HL-60 (cell line): ENCODE measurements around the gene MTHFSD.

ENCODE experiments used
- DNase-seq, 2 experiments: peaks; one replicate each; pipeline ENCODE4 v3.0.0-alpha.2; 2010 to 2020; ENCODE audit warnings: low read depth in 1 of 2, low spot score in 1 of 2
- H3K27ac ChIP-seq: fragments of 250-450 bp; sonication (Bioruptor Pico); replicated peaks from 2 replicates; pipeline ENCODE4 v1.5.1; 2020; ENCODE audit warnings: mild to moderate bottlenecking, moderate library complexity
- H3K27me3 ChIP-seq: fragments of 250-450 bp; sonication (Bioruptor Pico); 2 replicates; pipeline ENCODE4 v1.5.1; 2021; ENCODE audit warnings: mild to moderate bottlenecking, moderate library complexity; ENCODE audit not compliant: insufficient read depth, poor library complexity, severe bottlenecking
- H3K4me3 ChIP-seq: replicated peaks from 2 replicates; pipeline ENCODE4 v1.5.1; 2011; ENCODE audit warnings: mild to moderate bottlenecking, control low read depth, low read length; ENCODE audit not compliant: insufficient read depth
- GABPA ChIP-seq: IDR thresholded peaks from 2 replicates; pipeline ENCODE4 v1.6.1; 2012; ENCODE audit warnings: low read depth
- POLR2AphosphoS5 ChIP-seq: IDR thresholded peaks from 2 replicates; pipeline ENCODE4 v1.6.1; 2012; ENCODE audit warnings: low read depth
- SPI1 ChIP-seq: IDR thresholded peaks from 2 replicates; pipeline ENCODE4 v1.6.1; 2012; ENCODE audit warnings: low read depth, mild to moderate bottlenecking, borderline replicate concordance
- TF ChIP-seq, protein P1 (sequence below): IDR thresholded peaks from one replicate; pipeline ENCODE4 v1.5.1; 2011; ENCODE audit warnings: low read length, control low read depth, inconsistent platforms; ENCODE audit not compliant: insufficient read depth
- TF ChIP-seq, protein P2 (sequence below): IDR thresholded peaks from 2 replicates; pipeline ENCODE4 v1.6.1; 2012; ENCODE audit warnings: low read depth; ENCODE audit not compliant: insufficient replicate concordance

MTHFSD gene

DNA sequence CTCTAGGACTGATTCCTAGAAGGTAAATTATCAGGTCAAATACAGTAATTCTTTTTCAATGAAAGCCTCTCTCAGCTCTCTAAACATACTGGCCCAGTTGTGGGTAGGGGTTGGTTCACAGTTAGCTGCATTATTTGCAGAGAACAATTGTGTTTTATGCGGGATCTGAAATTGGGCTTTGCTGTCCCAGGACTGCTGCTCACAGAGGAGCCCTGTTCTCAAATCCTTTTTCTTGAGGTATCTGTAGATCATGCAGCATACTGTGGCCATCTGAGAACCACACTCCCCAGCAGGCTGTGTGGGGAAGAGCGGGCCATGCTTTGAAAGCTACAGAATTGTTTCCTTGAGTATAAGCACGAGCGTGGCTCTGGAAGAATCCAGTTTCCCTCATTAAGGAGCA, 17.5 kb downstream of the MTHFSD start:
- TF ChIP-seq POLR2AphosphoS5 (no peak), SPI1 (no peak), GABPA (no peak)
- TF ChIP-seq, protein P1, sequence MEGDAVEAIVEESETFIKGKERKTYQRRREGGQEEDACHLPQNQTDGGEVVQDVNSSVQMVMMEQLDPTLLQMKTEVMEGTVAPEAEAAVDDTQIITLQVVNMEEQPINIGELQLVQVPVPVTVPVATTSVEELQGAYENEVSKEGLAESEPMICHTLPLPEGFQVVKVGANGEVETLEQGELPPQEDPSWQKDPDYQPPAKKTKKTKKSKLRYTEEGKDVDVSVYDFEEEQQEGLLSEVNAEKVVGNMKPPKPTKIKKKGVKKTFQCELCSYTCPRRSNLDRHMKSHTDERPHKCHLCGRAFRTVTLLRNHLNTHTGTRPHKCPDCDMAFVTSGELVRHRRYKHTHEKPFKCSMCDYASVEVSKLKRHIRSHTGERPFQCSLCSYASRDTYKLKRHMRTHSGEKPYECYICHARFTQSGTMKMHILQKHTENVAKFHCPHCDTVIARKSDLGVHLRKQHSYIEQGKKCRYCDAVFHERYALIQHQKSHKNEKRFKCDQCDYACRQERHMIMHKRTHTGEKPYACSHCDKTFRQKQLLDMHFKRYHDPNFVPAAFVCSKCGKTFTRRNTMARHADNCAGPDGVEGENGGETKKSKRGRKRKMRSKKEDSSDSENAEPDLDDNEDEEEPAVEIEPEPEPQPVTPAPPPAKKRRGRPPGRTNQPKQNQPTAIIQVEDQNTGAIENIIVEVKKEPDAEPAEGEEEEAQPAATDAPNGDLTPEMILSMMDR, result no peak
- TF ChIP-seq, protein P2, sequence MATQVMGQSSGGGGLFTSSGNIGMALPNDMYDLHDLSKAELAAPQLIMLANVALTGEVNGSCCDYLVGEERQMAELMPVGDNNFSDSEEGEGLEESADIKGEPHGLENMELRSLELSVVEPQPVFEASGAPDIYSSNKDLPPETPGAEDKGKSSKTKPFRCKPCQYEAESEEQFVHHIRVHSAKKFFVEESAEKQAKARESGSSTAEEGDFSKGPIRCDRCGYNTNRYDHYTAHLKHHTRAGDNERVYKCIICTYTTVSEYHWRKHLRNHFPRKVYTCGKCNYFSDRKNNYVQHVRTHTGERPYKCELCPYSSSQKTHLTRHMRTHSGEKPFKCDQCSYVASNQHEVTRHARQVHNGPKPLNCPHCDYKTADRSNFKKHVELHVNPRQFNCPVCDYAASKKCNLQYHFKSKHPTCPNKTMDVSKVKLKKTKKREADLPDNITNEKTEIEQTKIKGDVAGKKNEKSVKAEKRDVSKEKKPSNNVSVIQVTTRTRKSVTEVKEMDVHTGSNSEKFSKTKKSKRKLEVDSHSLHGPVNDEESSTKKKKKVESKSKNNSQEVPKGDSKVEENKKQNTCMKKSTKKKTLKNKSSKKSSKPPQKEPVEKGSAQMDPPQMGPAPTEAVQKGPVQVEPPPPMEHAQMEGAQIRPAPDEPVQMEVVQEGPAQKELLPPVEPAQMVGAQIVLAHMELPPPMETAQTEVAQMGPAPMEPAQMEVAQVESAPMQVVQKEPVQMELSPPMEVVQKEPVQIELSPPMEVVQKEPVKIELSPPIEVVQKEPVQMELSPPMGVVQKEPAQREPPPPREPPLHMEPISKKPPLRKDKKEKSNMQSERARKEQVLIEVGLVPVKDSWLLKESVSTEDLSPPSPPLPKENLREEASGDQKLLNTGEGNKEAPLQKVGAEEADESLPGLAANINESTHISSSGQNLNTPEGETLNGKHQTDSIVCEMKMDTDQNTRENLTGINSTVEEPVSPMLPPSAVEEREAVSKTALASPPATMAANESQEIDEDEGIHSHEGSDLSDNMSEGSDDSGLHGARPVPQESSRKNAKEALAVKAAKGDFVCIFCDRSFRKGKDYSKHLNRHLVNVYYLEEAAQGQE, result no peak
- no peaks in the 10 kb centered on the region for H3K27me3 ChIP-seq
- no peak overlapping the region for H3K27ac ChIP-seq
- DNase-seq, result no peak
- H3K4me3 ChIP-seq, result no peak overlapping the region

DNA sequence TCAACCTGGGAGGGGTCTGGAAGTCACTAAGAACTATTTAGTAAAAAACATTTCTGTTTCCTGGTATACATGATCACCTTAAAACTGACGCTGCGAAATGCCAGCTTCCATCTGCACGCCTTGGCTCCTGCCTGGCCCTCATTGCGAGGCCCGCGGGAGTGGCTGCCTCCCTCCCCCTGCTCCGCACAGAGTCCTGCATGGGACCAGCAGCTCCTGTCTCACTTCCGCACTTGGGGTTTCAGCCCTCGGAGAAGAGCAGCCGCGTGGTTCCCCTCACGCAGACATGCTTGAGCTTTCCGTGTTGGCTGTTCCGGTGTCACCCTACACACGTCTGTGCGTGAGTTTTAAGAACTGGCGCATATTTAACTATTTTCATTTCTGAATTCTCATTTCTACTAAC, 18.4 kb downstream of the MTHFSD start:
- Histone ChIP-seq H3K27me3 (no peaks in the 10 kb centered on the region), H3K27ac (no peak overlapping the region), H3K4me3 (no peak overlapping the region)
- TF ChIP-seq, protein P1, result no peak
- TF ChIP-seq SPI1 (no peak), POLR2AphosphoS5 (no peak)
- no peak for DNase-seq

DNA sequence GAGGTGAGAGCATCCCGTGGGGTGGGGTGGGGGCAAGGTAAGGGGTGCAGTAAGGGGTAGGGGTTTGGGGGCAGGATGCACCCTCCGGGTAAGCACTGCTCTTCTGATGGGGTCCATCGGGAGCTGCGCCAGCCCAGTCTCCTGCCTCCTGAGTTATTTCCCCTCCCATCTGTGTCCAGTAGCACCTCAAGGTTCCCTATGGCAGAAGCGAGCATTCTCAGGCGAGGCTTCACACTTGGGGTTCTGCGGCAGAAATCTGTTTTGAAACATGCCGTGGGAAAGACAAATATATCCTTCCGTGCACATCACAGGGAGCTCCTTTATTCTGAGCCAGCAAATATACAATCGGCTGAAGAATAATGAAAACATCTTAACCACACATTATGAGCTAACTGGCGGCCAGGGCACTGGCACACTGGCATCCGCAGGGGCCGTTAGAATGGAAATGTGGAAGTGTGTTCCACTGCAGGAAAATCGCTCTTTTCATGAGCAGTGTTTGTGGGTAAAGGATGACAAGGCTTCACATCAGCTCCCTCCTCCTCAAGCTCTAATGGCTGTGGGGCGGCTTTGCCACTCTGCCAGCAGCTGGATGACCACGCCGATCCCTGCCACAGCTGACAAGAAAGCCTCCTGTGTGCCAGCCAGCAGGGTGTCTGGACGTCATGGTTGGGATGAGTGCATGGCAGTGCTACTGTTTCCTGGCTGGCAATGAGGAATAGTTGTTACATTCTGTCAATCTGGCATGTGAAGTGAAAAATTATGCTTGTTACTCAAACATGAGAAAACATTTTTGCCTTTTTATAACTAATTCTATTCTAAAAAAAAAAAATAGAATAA, 20.0 kb downstream of the MTHFSD start:
- no peak for DNase-seq
- no peak for TF ChIP-seq SPI1
- TF ChIP-seq, protein P1, result no peak
- H3K27ac ChIP-seq, result no peak overlapping the region
- no peak overlapping the region for H3K4me3 ChIP-seq
- no peaks in the 10 kb centered on the region for H3K27me3 ChIP-seq

DNA sequence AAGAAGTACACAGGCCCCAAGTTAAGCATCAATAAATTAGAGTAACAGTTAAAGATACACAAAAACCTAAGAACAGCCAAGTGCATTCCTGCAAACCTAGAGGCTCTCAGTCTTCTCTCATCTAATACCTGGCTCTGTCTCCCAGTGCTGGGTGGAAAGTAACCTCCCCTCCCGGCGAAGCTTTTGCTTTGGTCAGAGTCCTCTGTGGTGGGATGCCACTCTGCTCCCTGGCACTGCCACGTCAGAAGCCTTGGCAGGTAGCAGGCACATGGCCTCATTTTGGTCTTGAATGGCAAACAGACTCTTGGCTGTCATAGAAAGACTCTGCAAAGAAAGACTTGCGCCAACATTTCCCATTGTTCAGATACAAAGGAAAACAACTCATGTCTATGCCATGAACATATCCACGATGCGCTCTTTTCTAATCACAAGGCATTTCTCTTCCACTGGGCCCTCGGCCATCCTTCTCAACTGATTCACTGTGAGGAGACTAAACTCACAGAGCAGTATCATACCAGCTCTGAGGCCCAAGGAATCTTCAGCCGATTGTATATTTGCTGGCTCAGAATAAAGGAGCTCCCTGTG, 21.2 kb downstream of the MTHFSD start:
- Histone ChIP-seq H3K4me3 (no peak overlapping the region), H3K27me3 (no peaks in the 10 kb centered on the region), H3K27ac (no peak overlapping the region)
- TF ChIP-seq POLR2AphosphoS5 (no peak), SPI1 (no peak), GABPA (no peak)
- TF ChIP-seq, protein P2, result no peak
- TF ChIP-seq, protein P1, result no peak
- DNase-seq, result no peak
